Activated T-helper 1 cell treated with Interleukin-2 at 50 U/mL for 16 hours (primary cell): ENCODE results near the gene HGFAC.

ENCODE experiments used
- DNase-seq: peaks from one replicate; pipeline ENCODE4 v3.0.0-alpha.2; 2020; ENCODE audit warnings: low read depth

Gene HGFAC

GRCh38 chr4:3462790-3463415, 21.1 kb downstream of the HGFAC start, which contains the start of gene DOK7:
DOK7 (plus strand) TSS chr4:3463306; CDS start chr4:3463376, 70 bp downstream.
- DNase-seq, result no peak

DNA sequence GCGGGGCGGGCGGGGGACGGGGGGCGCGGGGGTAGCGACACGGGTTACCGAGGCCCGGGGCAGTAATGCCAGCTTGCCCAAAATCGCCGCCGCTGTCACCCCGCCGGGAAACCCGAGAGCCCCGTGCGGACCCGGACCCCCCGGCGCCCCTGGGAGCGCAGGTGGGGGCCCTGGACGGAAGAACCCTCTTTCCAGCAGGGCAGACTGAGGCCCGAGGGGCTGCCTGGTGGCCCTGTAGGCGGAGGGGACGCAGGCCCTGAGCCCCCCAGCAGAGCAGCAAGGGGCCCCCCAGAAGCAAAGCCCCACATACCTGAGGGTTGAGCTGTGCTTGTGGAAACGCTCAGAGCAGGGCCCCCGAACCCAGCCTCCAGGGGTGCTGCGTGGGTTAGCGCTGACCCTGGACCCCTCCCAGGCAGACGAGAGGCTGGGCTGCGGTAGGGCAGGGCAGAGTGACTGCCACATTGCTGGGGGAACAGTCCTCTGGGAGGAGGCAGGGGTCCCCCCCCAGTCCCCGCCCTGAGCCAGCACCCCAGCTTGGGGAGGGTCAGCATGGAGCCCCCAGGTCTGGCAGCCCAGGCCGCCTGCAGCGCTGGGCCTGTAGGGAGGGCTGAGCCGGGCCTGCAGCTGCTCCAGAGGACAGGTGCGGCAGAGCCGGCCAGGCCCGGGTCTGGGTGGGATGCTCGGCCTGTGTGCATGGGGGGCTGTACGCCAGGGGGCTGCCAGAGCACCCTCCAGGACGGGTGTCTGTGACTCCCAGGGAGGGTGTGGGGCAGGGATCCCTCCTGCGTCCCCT, 22.0 kb downstream of the HGFAC start:
- DNase-seq, result no peak

DNA sequence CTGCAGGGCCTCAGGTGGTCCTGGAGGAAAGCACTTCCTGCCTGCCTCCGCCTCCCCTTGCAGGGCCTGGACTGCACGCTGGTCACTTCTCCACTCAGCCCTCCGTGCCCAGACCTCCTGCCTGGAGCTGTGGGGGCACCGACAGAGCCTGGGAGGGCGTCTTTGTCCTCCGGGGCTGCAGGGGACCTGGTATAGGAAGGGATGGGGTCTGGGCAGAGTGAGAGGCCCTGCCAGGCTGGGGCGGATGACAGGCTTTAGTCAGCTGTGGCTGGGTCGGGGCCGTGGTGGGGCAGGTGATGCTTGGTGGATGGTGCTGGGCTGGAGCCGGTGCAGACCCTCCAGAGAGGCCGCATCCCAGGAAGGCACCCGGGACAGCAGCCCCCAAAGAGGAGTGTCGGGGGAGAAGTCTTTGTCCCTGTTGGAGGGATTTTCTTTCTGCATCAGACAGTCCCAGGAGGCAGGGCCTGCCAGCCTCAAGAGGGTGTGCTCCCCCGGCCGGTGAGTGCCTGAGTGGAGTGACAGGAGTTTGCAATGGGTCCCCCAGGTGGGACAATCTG, 22.7 kb downstream of the HGFAC start:
- DNase-seq, result no peak

GRCh38 chr4:3464911-3465697, 23.3 kb downstream of the HGFAC start:
- no peak for DNase-seq

DNA sequence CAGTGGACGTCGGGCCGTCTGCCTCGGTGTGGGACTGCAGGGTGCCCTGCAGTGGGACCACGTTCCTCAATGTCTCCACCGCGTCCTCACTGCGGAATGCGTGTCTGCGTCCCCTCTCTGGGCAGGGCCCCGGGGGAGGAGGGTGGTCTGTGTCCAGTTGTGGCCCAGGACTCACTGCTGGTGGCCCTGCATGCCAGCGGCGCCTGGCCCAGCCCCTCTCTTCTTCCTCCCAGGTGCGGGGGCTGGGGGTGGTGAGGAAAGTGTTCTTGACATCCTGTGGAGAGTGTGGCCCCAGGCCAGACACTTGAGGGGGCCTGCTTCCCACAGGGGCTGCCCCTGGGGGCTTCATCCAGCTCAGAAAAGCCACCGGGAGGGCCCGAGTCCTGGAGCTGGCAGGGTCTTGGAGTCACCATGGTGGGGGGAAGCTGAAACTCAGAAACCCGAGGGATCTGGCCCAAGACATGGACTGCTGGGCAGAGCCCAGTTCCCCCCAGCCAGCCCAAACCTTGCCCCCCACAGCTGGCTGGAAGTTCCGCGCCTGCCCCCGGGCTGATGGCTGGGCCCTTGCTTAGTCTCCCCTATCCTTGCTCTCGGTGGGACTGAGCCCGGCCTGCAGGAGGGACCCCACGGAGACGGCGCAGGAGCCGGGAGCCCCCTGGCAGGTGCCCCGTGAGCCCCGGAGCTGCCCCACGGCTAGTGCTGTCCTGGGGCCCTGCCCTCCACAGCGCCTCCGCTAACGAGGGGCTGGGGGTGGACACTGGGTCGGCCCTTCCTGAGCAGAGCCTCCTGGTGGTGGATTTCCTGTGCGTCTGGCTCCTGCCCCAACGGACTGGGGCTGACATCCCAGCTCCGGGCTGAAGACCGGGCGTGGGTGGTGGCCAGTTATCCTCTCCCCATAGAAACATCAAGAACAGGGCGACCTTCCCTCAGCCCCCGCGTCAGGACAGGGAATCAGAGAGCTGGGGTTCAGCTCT, 24.2 kb downstream of the HGFAC start:
- no peak for DNase-seq

DNA sequence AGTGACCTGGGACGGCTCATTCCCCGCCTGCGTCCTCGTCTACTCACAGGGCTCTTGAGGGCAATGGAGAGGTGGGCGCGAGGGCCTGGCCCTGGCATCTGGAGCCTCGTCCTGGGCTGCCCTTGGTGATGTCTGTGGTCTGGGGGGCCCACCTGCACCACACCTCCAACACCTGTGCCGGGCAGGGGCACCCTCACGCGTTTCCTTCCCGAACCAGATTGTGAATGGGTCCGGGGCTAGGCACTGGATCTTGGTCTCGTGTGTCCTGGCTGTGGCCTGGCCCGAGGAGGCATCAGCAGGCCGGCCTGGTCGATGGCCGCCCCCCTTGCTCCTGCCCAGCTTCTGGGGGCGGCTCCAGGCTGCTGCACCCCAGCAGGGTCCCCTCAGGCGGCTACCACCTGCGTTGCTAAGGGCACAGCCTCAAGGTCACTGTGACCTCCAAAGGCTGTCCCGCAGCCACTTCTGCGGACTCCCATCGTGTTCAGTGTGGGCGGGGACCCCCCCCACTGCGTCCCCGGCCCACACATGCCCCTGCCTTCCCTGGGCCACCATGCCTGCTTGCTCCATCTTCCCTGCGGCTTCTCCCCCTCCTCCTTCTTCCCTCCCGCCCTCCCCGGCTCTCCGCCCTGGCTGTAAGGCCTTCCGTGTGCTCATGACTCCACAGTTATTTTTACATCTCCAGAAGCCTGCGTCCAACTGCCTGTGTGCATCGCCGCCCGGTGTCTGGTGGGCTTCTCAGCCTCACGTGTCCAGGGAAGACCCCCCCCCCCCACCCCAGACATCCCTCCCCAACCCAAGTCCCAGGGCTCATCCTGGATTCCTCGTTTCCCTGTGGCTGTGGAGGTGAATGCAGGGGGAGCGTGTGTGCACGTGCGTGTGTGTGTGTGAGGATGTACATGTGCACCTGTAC, 25.2 kb downstream of the HGFAC start:
- no peak for DNase-seq

GRCh38 chr4:3467601-3468031, 25.8 kb downstream of the HGFAC start:
- no peak for DNase-seq

DNA sequence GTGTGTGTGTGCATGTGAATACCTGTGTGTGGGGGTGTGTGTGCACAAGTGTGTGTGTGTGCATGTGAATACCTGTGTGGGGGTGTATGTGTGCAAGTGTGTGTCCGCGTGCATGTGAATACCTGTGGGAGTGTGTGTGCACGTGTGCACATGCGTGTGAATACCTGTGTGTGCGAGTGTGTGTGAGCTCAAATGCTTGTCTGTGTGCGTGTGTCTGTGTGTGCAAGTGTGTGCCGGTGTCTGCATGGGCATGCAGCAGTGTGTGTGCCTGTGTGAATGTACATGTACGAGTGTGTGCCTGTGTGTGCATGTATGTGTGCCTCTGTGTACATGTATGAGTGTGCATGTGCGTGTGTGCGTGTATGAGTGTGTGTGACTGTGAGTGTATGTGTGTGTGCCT, 26.4 kb downstream of the HGFAC start:
- DNase-seq, result no peak

- no peak for DNase-seq
Measured at GRCh38 chr4:3468804-3469203, 27.0 kb downstream of the HGFAC start.

- no peak for DNase-seq
Measured at GRCh38 chr4:3469386-3470243, 27.8 kb downstream of the HGFAC start.

GRCh38 chr4:3470244-3471097, 28.7 kb downstream of the HGFAC start:
- DNase-seq, result no peak

- DNase-seq, result no peak
Measured at GRCh38 chr4:3471098-3471760, 29.5 kb downstream of the HGFAC start.

- no peak for DNase-seq
Measured at GRCh38 chr4:3471886-3472285, 30.1 kb downstream of the HGFAC start.

DNA sequence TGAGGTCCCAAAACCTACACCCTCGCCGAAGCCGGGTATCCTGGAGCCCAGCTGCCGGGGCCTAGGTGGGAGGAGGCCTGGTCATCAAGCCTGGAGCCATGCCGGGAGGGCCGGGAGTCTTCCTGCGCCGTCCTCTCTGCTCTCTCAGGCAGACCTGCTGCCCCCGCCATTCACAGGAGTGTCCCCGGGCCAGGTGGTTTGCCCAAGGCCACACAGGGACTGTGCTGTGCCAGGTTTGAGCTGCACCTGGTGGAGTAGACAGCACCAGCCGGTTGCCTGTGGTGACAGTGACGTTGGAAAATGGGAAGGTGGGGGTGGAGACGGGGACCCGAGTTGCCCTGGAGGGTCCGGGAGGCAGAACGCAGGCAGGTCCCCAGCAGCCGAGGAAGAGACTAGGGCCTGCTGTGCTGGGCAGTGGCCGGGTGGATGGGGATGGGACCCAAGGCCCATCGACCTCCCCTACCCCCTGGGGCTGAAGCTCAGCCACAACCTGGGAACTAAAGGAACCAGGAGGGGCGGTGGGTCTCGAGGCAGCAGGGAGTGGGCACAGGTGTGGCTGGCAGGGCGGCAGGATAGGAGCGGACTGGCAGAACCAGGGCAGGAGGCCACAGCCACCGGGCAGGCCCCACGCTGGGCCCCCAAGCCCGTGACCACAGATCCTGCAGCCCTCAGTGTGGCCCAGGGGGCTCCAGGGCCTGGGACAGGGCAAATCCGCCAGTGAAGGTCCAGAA, 30.8 kb downstream of the HGFAC start:
- no peak for DNase-seq

GRCh38 chr4:3473181-3473950, 31.6 kb downstream of the HGFAC start:
- no peak for DNase-seq
